ENCODE results near the gene SAMD14. TPM values are rescaled to one million over a fixed set of nuclear protein-coding genes. Genes with fewer than 3 reads are reported as not detected.

SAMD14 gene
- total RNA-seq, 1 donor from 2014 or later: 5.5 TPM

- peak; percentile 69 for DNase-seq (ENCODE audit: low spot score)
Measured at GRCh38 chr17:50148226-50149090, 18.5 kb upstream of the SAMD14 start.

GRCh38 chr17:50147841-50148225 lies 17.9 kb upstream of the SAMD14 start:
- DNase-seq (ENCODE audit: low spot score): no peak

GRCh38 chr17:50146927-50147665 lies 17.1 kb upstream of the SAMD14 start:
- DNase-seq (ENCODE audit: low spot score): no peak

- no peak for DNase-seq (ENCODE audit: low spot score)
Measured at GRCh38 chr17:50146230-50146926, 16.4 kb upstream of the SAMD14 start.

- no peak for DNase-seq (ENCODE audit: low spot score)
Measured at GRCh38 chr17:50145532-50146229, 15.7 kb upstream of the SAMD14 start.

- no peak for DNase-seq (ENCODE audit: low spot score)
Measured at GRCh38 chr17:50144845-50145531, 15.0 kb upstream of the SAMD14 start.

GRCh38 chr17:50144355-50144754 lies 14.4 kb upstream of the SAMD14 start:
- DNase-seq (ENCODE audit: low spot score): no peak

- no peak for DNase-seq (ENCODE audit: low spot score)
Measured at GRCh38 chr17:50143461-50144176, 13.7 kb upstream of the SAMD14 start.

- no peak for DNase-seq (ENCODE audit: low spot score)
Measured at GRCh38 chr17:50141745-50142110, 11.8 kb upstream of the SAMD14 start.

GRCh38 chr17:50141026-50141744 lies 11.2 kb upstream of the SAMD14 start:
- DNase-seq (ENCODE audit: low spot score): no peak

- DNase-seq (ENCODE audit: low spot score): peak; percentile 61
Measured at GRCh38 chr17:50139950-50140885, 10.3 kb upstream of the SAMD14 start.

- DNase-seq (ENCODE audit: low spot score): no peak
Measured at GRCh38 chr17:50139185-50139783, 9.3 kb upstream of the SAMD14 start.

GRCh38 chr17:50137042-50137441 lies 7.1 kb upstream of the SAMD14 start:
- DNase-seq (ENCODE audit: low spot score): no peak

GRCh38 chr17:50136096-50136687 lies 6.2 kb upstream of the SAMD14 start:
- DNase-seq (ENCODE audit: low spot score): no peak

GRCh38 chr17:50135316-50136095 lies 5.5 kb upstream of the SAMD14 start:
- no peak for DNase-seq (ENCODE audit: low spot score)

- no peak for DNase-seq (ENCODE audit: low spot score)
Measured at GRCh38 chr17:50134206-50135110, 4.5 kb upstream of the SAMD14 start.
